ENCODE data around the gene COPS4.

GRCh38 chr4:82989575-82990429, 45.2 kb upstream of the COPS4 start:
- no peak for TF ChIP-seq POLR2A (IDR thresholded peaks at IDR 0.05)
- no peak for TF ChIP-seq CTCF (IDR thresholded peaks at IDR 0.05)
